Midbrain (tissue), 1 donor: ENCODE data around the gene EOMES.
"Not testable (repeated sequence)": the region's sequence is repeated elsewhere in the genome, so short reads cannot be mapped to it uniquely, and the experiment has no call there.

Experiments
- DNase-seq: peaks from one replicate; lab custom pipeline; 2025; lab: John Stamatoyannopoulos, UW

EOMES gene

GRCh38 chr3:27721717-27722564 lies at the start of gene EOMES:
Gene EOMES (minus strand): TSS chr3:27722323. CDS start chr3:27722294, 29 bp downstream.
- no peak for DNase-seq

- DNase-seq: not testable (repeated sequence)
Measured at GRCh38 chr3:27770384-27770783, 48.3 kb upstream of the EOMES start.

- DNase-seq: no peak
Measured at GRCh38 chr3:27767000-27767399, 44.9 kb upstream of the EOMES start.

GRCh38 chr3:27758083-27758482 lies 36.0 kb upstream of the EOMES start:
- no peak for DNase-seq

GRCh38 chr3:27756877-27757276 lies 34.8 kb upstream of the EOMES start:
- no peak for DNase-seq

- DNase-seq: no peak
Measured at GRCh38 chr3:27752926-27753325, 30.8 kb upstream of the EOMES start.

- no peak for DNase-seq
Measured at GRCh38 chr3:27749643-27750042, 27.5 kb upstream of the EOMES start.

- no peak for DNase-seq
Measured at GRCh38 chr3:27746838-27747237, 24.7 kb upstream of the EOMES start.

- no peak for DNase-seq
Measured at GRCh38 chr3:27740854-27741253, 18.7 kb upstream of the EOMES start.

- DNase-seq: no peak
Measured at GRCh38 chr3:27737091-27737490, 15.0 kb upstream of the EOMES start.

- DNase-seq: no peak
Measured at GRCh38 chr3:27730774-27731659, 8.9 kb upstream of the EOMES start.

- DNase-seq: no peak
Measured at GRCh38 chr3:27729748-27730611, 7.9 kb upstream of the EOMES start.

- DNase-seq: no peak
Measured at GRCh38 chr3:27729325-27729724, 7.2 kb upstream of the EOMES start.

GRCh38 chr3:27728195-27729087 lies 6.3 kb upstream of the EOMES start:
- no peak for DNase-seq

GRCh38 chr3:27726240-27726639 lies 4.1 kb upstream of the EOMES start:
- DNase-seq: no peak

- no peak for DNase-seq
Measured at GRCh38 chr3:27724459-27725197, 2.5 kb upstream of the EOMES start.

- DNase-seq: no peak
Measured at GRCh38 chr3:27723815-27724458, 1.8 kb upstream of the EOMES start.

- DNase-seq: no peak
Measured at GRCh38 chr3:27723456-27723814, 1.3 kb upstream of the EOMES start.

GRCh38 chr3:27723001-27723445 lies 900 bp upstream of the EOMES start:
- no peak for DNase-seq
